ENCODE data around the gene PPIL4. TPM values are rescaled to one million over a fixed set of nuclear protein-coding genes. Genes with fewer than 3 reads are reported as not detected.

Gene PPIL4
- total and polyA plus RNA-seq, 11 donors, result 10.9 to 22.9 (median 16.0) TPM

DNA sequence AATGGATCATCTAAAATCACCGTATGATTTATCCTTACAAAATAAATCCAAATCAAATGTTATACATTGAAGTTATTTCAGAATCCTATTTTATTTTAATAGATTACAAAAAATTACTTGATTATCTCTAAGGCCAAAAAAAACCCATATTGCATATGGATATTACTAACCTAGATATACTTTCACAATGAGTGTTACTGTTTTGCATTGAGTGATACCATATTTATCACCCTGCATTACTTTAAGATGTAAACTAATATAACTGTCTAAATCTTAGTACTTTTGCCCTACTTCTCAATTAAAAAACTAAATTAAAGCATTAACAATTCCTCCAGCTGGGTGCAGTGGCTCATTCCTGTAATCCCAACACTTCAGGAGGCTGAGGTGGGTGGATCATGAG lies 11.1 kb downstream of the PPIL4 start:
- DNase-seq, result no peak
- Histone ChIP-seq H3K27me3 (no peaks in the 10 kb centered on the region), H3K9me3 (no peaks in the 10 kb centered on the region), H3K4me3 (no peak overlapping the region), H3K36me3 (peaks cover 2 to 100% (median 99%) of the 10 kb centered on the region in 9 donors), H3K27ac (no peak overlapping the region), H3K4me1 (no peaks in the 10 kb centered on the region)
- 92 to 96% (median 94%) methylated on average over 1 of the region's 1 CpG for WGBS, 4 donors
- no peak for ATAC-seq
- intact Hi-C loops (cut with DNase I), result no loop called here
- no peak for TF ChIP-seq POLR2A (IDR thresholded peaks at IDR 0.05)
- TF ChIP-seq, protein P1, sequence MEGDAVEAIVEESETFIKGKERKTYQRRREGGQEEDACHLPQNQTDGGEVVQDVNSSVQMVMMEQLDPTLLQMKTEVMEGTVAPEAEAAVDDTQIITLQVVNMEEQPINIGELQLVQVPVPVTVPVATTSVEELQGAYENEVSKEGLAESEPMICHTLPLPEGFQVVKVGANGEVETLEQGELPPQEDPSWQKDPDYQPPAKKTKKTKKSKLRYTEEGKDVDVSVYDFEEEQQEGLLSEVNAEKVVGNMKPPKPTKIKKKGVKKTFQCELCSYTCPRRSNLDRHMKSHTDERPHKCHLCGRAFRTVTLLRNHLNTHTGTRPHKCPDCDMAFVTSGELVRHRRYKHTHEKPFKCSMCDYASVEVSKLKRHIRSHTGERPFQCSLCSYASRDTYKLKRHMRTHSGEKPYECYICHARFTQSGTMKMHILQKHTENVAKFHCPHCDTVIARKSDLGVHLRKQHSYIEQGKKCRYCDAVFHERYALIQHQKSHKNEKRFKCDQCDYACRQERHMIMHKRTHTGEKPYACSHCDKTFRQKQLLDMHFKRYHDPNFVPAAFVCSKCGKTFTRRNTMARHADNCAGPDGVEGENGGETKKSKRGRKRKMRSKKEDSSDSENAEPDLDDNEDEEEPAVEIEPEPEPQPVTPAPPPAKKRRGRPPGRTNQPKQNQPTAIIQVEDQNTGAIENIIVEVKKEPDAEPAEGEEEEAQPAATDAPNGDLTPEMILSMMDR (IDR thresholded peaks at IDR 0.05), result no peak

DNA sequence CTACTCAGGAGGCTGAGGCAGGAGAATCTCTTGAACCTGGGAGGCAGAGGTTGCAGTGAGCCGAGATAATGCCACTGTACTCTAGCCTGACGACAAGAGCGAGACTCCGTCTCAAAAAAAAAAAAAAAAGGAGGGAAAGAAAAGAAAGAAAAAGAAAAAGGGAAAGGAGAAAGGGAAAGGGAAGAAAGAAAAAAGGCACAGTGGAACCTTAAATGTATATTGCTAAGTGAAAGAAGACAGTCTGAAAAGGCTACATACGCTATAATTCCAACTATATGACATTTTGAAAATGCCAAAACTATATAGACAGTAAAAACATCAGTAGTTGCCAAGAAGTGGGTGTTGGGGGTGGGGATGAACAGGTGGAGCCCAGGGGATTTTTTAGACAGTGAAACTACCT lies 16.2 kb downstream of the PPIL4 start:
- peaks cover 2 to 100% (median 100%) of the 10 kb centered on the region in 9 donors for H3K36me3 ChIP-seq

DNA sequence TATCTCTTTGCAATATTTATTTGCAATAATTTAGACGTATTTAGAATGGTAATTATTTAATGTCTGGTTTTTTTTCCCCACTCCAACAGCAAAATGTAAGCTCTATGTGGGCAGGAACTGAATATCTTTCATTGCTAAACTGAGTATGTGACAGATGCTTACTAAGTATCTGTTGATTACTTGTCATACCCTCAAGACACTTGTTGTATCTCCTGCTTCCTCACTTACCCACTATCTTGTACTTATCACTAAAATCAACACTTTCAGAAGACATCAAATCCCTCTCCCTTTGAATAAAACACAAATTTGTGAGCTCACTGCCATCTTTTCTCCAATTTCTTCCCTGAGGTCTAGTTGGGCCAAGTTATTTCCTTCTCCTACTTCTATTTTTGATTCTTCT lies 30.3 kb downstream of the PPIL4 start:
- 93 to 100% (median 98%) methylated on average over 1 of the region's 1 CpG for WGBS, 4 donors
- Histone ChIP-seq H3K4me3 (no peak overlapping the region), H3K9me3 (no peaks in the 10 kb centered on the region), H3K27me3 (no peaks in the 10 kb centered on the region), H3K4me1 (peaks cover 0 to 7% (median 0%) of the 10 kb centered on the region in 12 donors), H3K27ac (no peak overlapping the region), H3K36me3 (peaks cover 0 to 85% (median 61%) of the 10 kb centered on the region in 9 donors)
- no peak for TF ChIP-seq POLR2A (IDR thresholded peaks at IDR 0.05)
- TF ChIP-seq, protein P1 (IDR thresholded peaks at IDR 0.05), result no peak
- ATAC-seq (no peak), DNase-seq (no peak)
- intact Hi-C loops (cut with DNase I), result loop anchor here (5.0 to 10.0 kb wide), 9 partner anchors 58 to 488 kb away; no protein-coding TSS in a partner anchor

More for the DNA sequence above, 16.2 kb downstream of the PPIL4 start:
- ATAC-seq, result no peak
- Histone ChIP-seq H3K9me3 (no peaks in the 10 kb centered on the region), H3K27ac (no peak overlapping the region), H3K27me3 (no peaks in the 10 kb centered on the region), H3K4me3 (no peak overlapping the region), H3K4me1 (no peaks in the 10 kb centered on the region)
- intact Hi-C loops (cut with DNase I), result no loop called here
- no peak for DNase-seq
- WGBS, 4 donors, result 91 to 98% (median 95%) methylated on average over 5 of the region's 5 CpGs
- no peak for TF ChIP-seq POLR2A (IDR thresholded peaks at IDR 0.05)
- TF ChIP-seq, protein P1 (IDR thresholded peaks at IDR 0.05), result no peak

DNA sequence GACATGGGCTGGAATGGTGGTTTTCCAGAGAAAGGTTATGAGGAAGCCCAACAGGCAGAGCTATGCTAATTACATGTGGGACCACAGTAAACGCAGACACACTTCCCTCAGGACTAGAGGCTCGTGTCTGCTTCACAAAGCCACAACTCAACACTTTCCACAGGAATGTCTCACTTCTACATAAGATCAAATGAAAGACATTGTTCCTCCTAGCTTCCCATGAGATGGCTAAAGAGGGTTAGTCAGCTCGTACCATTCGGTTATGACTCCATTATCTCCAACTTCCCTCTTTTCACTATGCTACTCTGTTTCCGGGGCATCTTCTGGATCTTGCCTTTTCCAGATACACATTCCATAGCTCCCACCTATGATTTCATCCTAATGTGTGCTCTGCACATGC lies 31.9 kb downstream of the PPIL4 start:
- WGBS, 4 donors, result 55 to 62% (median 60%) methylated on average over 5 of the region's 5 CpGs
- DNase-seq (no peak), ATAC-seq (peak in 2 of 4 donors; percentile 42 to 48)
- Histone ChIP-seq H3K9me3 (no peaks in the 10 kb centered on the region), H3K27ac (no peak overlapping the region), H3K36me3 (peaks cover 0 to 83% (median 60%) of the 10 kb centered on the region in 9 donors), H3K4me1 (peaks cover 0 to 7% (median 0%) of the 10 kb centered on the region in 12 donors), H3K27me3 (no peaks in the 10 kb centered on the region), H3K4me3 (no peak overlapping the region)
- intact Hi-C loops (cut with DNase I), result loop anchor here in 4 of 10 donors (10.0 kb wide), 2 partner anchors 59 to 79 kb away; no protein-coding TSS in a partner anchor
- no peak for TF ChIP-seq POLR2A (IDR thresholded peaks at IDR 0.05)

Data from heart left ventricle (tissue), 16 donors.